ENCODE data around the gene CNTRL. TPM values are rescaled to one million over a fixed set of nuclear protein-coding genes. Genes with fewer than 3 reads are reported as not detected.

Gene CNTRL
- total and polyA plus RNA-seq, 2 of the 8 experiments (the other 6 are each of a cell fraction or from before 2014, with no cell fraction given), result 5.1 to 13.9 TPM

- no peak for TF ChIP-seq CHD7 (IDR thresholded peaks at IDR 0.05; ENCODE audit: insufficient replicate concordance, low read length)
- no peak for TF ChIP-seq EP300 (IDR thresholded peaks at IDR 0.05; ENCODE audit: borderline replicate concordance in 1 of 2, low read depth in 2 of 2, low read length in 2 of 2)
- TF ChIP-seq BRCA1 (IDR thresholded peaks at IDR 0.05; ENCODE audit: low read depth, low read length), result no peak
- no peak for TF ChIP-seq NRF1 (IDR thresholded peaks at IDR 0.05; ENCODE audit: low read depth, low read length)
- no peak for TF ChIP-seq USF2 (IDR thresholded peaks at IDR 0.05; ENCODE audit: low read length)
Measured at GRCh38 chr9:121160025-121160424, 85.3 kb downstream of the CNTRL start (continued).
